Measurements from ENCODE around the gene OPN4. TPM values are rescaled to one million over a fixed set of nuclear protein-coding genes. Genes with fewer than 3 reads are reported as not detected.

OPN4 gene
- total RNA-seq, 1 donor from 2014 or later = not detected

- DNase-seq (ENCODE audit: low read depth) = no peak
These were observed 8.1 kb downstream of the OPN4 start for GRCh38 chr10:86662186-86663045.

- DNase-seq (ENCODE audit: low read depth) = no peak
These were observed 8.6 kb downstream of the OPN4 start for GRCh38 chr10:86663046-86663345.

- no peak for DNase-seq (ENCODE audit: low read depth)
These were observed 9.4 kb downstream of the OPN4 start for GRCh38 chr10:86663576-86664339.

GRCh38 chr10:86664341-86665217 lies 10.2 kb downstream of the OPN4 start:
- DNase-seq (ENCODE audit: low read depth) = no peak

GRCh38 chr10:86665218-86665607 lies 10.9 kb downstream of the OPN4 start:
- DNase-seq (ENCODE audit: low read depth) = no peak

- DNase-seq (ENCODE audit: low read depth) = no peak
These were observed 11.5 kb downstream of the OPN4 start for GRCh38 chr10:86665868-86666267.

- DNase-seq (ENCODE audit: low read depth) = no peak
These were observed 12.2 kb downstream of the OPN4 start for GRCh38 chr10:86666538-86666937.

GRCh38 chr10:86667421-86668181 lies 13.3 kb downstream of the OPN4 start:
- DNase-seq (ENCODE audit: low read depth) = no peak

GRCh38 chr10:86668297-86669165 lies 14.2 kb downstream of the OPN4 start, which contains the start of gene LDB3:
Gene LDB3 (plus strand): TSS chr10:86668511. CDS start chr10:86668692, 181 bp downstream.
- peak; percentile 18 for DNase-seq (ENCODE audit: low read depth)

GRCh38 chr10:86670290-86670811 lies 16.0 kb downstream of the OPN4 start:
- DNase-seq (ENCODE audit: low read depth) = no peak

- DNase-seq (ENCODE audit: low read depth) = no peak
These were observed 16.5 kb downstream of the OPN4 start for GRCh38 chr10:86670876-86671275.

- DNase-seq (ENCODE audit: low read depth) = no peak
These were observed 17.1 kb downstream of the OPN4 start for GRCh38 chr10:86671419-86671818.

- DNase-seq (ENCODE audit: low read depth) = no peak
These were observed 17.8 kb downstream of the OPN4 start for GRCh38 chr10:86671985-86672710.

- no peak for DNase-seq (ENCODE audit: low read depth)
These were observed 19.0 kb downstream of the OPN4 start for GRCh38 chr10:86673216-86673826.

GRCh38 chr10:86673827-86674581 lies 19.7 kb downstream of the OPN4 start:
- DNase-seq (ENCODE audit: low read depth) = no peak

GRCh38 chr10:86674912-86675311 lies 20.6 kb downstream of the OPN4 start:
- DNase-seq (ENCODE audit: low read depth) = no peak

- DNase-seq (ENCODE audit: low read depth) = no peak
These were observed 23.0 kb downstream of the OPN4 start for GRCh38 chr10:86677374-86677773.

All from renal cortical epithelial cell (primary cell).